Small intestine (tissue), 7 donors: ENCODE data around the gene XYLT1. TPM values are rescaled to one million over a fixed set of nuclear protein-coding genes. Genes with fewer than 3 reads are reported as not detected.

Experiments used
- DNase-seq, 2 donors: peaks; one replicate each; pipeline versions ENCODE4 v3.0.0 to v3.0.0-alpha.2; 2013
- FAIRE-seq: peaks from 2 replicates; lab custom pipeline; 2012; peaks lifted over from hg19 to GRCh38; lab: Jason Lieb, UNC
- H3K27ac ChIP-seq, 3 donors: one replicate each; pipeline ENCODE4 v1.5.1; 2013; ENCODE audit warnings: low read length in 2 of 3, mild to moderate bottlenecking in 2 of 3, control low read depth in 1 of 3, inconsistent platforms in 1 of 3, low read depth in 1 of 3, moderate library complexity in 1 of 3
- H3K27me3 ChIP-seq, 3 donors: one replicate each; pipeline ENCODE4 v1.6.1; 2013; ENCODE audit warnings: low read length in 3 of 3, inconsistent platforms in 1 of 3; ENCODE audit not compliant: control insufficient read depth in 3 of 3, insufficient read depth in 3 of 3
- H3K36me3 ChIP-seq, 3 donors: one replicate each; pipeline ENCODE4 v1.6.1; 2013; ENCODE audit warnings: low read length in 3 of 3, inconsistent platforms in 1 of 3, low read depth in 1 of 3, mild to moderate bottlenecking in 1 of 3, moderate library complexity in 1 of 3; ENCODE audit not compliant: control insufficient read depth in 3 of 3, insufficient read depth in 2 of 3
- H3K4me1 ChIP-seq, 3 donors: one replicate each; pipeline ENCODE4 v1.6.1; 2013; ENCODE audit warnings: low read length in 2 of 3, inconsistent platforms in 1 of 3, low read depth in 1 of 3, mild to moderate bottlenecking in 1 of 3, moderate library complexity in 1 of 3; ENCODE audit not compliant: control insufficient read depth in 3 of 3, insufficient read depth in 2 of 3
- H3K4me3 ChIP-seq, 3 donors: one replicate each; pipeline ENCODE4 v1.5.1; 2013; ENCODE audit warnings: low read length in 3 of 3, control low read depth in 1 of 3, inconsistent platforms in 1 of 3, low read depth in 1 of 3, mild to moderate bottlenecking in 1 of 3, moderate library complexity in 1 of 3
- H3K9me3 ChIP-seq, 2 donors: one replicate each; pipeline ENCODE4 v1.6.1; 2013; ENCODE audit warnings: low read depth in 1 of 2, low read length in 1 of 2; ENCODE audit not compliant: control insufficient read depth in 2 of 2, insufficient read depth in 1 of 2
- WGBS, 3 donors: extraction: QIAGEN DNeasy Blood & Tissue Kit; methylation state at CpG; one replicate each; pipeline ENCODE4 v1.1.7; 2013; 5-methylcytosine and 5-hydroxymethylcytosine counted together
- polyA plus RNA-seq, 4 donors: library from polyadenylated mRNA; stranded (reverse) in 3 of 4; unstranded in 1 of 4; fragments of 200-250 nt in 3 of 4; fragments of 120-200 nt in 1 of 4; gene quantifications; one replicate each; pipeline versions ENCODE4 v1.2.1 to v1.2.3, GENCODE V29; 2013
- donor health status: healthy with polysubstance abuse.
- donor health status: control.
- donor health status: control.
- donor health status: Bipolar disorder and iron deficiency.
- donor health status: healthy.

XYLT1 gene
- polyA plus RNA-seq, 4 donors: 1.9 to 11.2 (median 4.1) TPM

DNA sequence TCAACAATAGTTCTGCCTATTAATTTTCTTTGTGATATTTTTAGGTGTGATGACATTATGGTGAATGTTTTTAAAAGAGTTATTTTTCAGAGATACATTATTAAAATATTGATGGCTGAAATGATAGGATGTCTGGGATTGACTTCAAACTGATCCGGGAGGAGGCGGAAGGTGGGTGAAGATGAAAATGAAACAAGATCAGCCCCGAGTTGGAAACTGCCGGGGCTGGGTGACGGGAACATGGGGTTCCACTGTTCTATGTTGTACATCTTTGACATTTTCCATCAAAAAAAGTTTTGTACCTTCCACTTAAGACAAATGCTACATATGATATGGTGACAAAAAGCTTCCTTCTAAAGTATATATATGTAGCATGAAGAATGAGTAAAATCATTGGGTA, 336.9 kb downstream of the XYLT1 start:
- no peak for DNase-seq
- no peak for FAIRE-seq
- H3K27ac ChIP-seq: no peak overlapping the region
- H3K4me3 ChIP-seq: no peak overlapping the region
- H3K27me3 ChIP-seq: no peaks in the 10 kb centered on the region
- H3K36me3 ChIP-seq: peaks cover 2 to 13% (median 13%) of the 10 kb centered on the region in 3 donors
- H3K9me3 ChIP-seq: no peaks in the 10 kb centered on the region
- no peaks in the 10 kb centered on the region for H3K4me1 ChIP-seq
- 95 to 96% (median 96%) methylated on average over 5 of the region's 5 CpGs for WGBS, 3 donors

DNA sequence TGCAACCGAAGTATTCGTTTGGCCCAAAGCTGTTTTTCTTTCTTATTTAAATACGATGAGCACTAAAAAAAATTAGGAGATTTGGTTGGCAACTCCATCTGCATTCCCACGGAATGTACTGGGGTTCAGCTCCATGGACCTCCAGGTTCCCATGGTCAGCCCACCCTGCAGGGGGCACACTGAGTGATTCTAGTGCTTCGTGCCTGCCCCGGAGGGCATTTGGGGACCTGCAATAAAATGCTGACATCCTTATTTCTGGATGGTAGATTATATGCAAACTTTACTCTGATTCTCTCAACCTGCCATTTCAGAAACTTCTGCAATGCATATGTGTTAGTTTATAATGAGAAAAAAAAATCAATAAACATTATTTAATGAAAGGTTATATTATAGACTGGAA, 339.4 kb downstream of the XYLT1 start:
- DNase-seq (no peak), FAIRE-seq (no peak)
- H3K4me1 ChIP-seq: no peaks in the 10 kb centered on the region
- no peak overlapping the region for H3K4me3 ChIP-seq
- no peaks in the 10 kb centered on the region for H3K27me3 ChIP-seq
- WGBS, 3 donors: 89 to 94% (median 91%) methylated on average over 6 of the region's 6 CpGs
- no peaks in the 10 kb centered on the region for H3K9me3 ChIP-seq
- peaks cover 2 to 11% (median 10%) of the 10 kb centered on the region in 3 donors for H3K36me3 ChIP-seq
- no peak overlapping the region for H3K27ac ChIP-seq

DNA sequence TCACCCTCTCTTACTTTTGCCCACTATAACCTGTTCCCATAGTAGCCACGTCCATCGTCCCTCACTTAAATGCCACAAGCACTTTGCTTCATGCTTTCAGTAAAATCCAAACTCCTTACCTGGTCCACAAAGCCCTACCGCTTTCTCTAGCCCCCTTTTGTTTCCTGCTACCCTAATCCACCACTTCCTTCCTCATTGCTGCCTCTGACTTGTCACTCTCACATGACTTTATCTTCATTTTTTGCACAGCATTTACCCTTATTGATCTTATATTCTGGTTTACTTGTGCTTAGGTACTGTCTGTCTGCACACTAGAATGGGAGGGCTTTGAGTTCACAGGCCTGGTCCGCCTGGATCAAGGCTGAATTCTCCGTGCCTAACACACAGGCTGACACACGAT, 340.0 kb downstream of the XYLT1 start:
- no peak for FAIRE-seq
- Histone ChIP-seq H3K27ac (no peak overlapping the region), H3K27me3 (no peaks in the 10 kb centered on the region), H3K36me3 (peaks cover 5 to 14% (median 11%) of the 10 kb centered on the region in 3 donors), H3K4me1 (no peaks in the 10 kb centered on the region), H3K9me3 (no peaks in the 10 kb centered on the region), H3K4me3 (no peak overlapping the region)
- no peak for DNase-seq
- 83 to 87% (median 86%) methylated on average over 6 of the region's 6 CpGs for WGBS, 3 donors

DNA sequence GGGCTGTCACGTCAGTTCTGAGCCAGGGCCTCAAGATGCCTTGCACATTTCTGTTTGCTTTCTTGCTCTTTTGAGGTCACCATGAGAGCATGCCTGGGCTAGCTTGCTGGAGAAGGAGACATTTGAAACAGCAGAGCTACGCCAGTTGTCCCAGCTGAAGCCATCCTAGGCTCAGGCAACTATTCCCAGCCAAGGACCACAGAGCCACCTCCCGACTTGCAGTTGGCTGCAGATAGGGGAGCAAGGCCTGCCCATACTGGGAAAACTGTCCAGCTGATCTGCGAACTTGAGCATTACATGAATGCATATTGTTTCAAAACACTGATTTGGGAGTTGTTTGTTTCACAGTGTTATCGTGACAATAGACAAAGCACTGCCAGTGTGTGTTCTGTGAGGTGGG, 340.8 kb downstream of the XYLT1 start:
- Histone ChIP-seq H3K4me3 (no peak overlapping the region), H3K36me3 (peaks cover 2 to 14% (median 11%) of the 10 kb centered on the region in 3 donors), H3K27me3 (no peaks in the 10 kb centered on the region), H3K9me3 (no peaks in the 10 kb centered on the region), H3K4me1 (no peaks in the 10 kb centered on the region), H3K27ac (no peak overlapping the region)
- WGBS, 3 donors: 94 to 97% (median 96%) methylated on average over 5 of the region's 5 CpGs
- FAIRE-seq: no peak
- no peak for DNase-seq

DNA sequence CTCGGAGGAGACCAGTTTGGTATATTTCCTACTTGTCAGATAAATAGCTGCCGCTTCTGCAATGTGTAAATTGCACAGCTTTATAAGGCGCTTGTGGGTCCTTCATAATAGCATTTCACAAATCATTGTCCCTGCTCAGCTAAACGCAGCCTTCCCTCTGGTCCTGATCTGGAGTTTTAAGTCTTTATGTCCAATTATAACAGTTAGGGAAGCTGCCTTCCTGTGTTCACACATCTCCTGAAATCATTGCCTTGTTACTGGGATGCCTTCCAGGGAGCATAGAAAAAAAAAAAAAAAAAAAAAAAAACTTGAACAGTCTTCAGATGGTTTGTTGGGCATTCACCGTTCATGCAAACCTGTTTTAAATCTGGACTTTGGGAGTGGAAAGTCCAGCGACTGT, 342.0 kb downstream of the XYLT1 start:
- DNase-seq (no peak), FAIRE-seq (no peak)
- Histone ChIP-seq H3K27me3 (no peaks in the 10 kb centered on the region), H3K36me3 (peaks cover 2 to 9% (median 6%) of the 10 kb centered on the region in 3 donors), H3K4me3 (no peak overlapping the region), H3K9me3 (no peaks in the 10 kb centered on the region), H3K4me1 (no peaks in the 10 kb centered on the region), H3K27ac (no peak overlapping the region)
- 89 to 93% (median 91%) methylated on average over 6 of the region's 6 CpGs for WGBS, 3 donors

DNA sequence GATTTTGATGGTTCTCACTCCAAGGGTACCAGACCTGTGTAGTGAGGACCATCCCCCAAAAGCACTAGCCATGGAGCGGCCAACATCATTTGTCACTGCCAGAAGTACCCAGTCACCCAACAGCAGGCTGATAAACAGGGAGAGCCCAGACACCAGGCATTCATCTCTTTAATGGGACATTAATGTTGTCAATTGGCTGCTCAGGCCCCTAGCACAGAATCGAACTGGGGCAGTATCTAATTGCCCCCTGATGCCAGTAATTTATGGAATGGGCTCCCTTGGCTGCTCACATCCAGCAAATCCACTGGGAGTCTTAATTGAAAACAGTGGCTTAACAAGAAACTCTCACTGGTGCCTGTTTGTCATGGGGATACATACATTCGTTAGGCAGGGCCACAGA, 344.6 kb downstream of the XYLT1 start:
- Histone ChIP-seq H3K9me3 (no peaks in the 10 kb centered on the region), H3K36me3 (peaks cover 2 to 9% (median 4%) of the 10 kb centered on the region in 3 donors), H3K27ac (no peak overlapping the region), H3K4me3 (no peak overlapping the region), H3K4me1 (no peaks in the 10 kb centered on the region), H3K27me3 (no peaks in the 10 kb centered on the region)
- FAIRE-seq (no peak), DNase-seq (no peak)
- WGBS, 3 donors: 63 to 65% (median 64%) methylated on average over 3 of the region's 3 CpGs

DNA sequence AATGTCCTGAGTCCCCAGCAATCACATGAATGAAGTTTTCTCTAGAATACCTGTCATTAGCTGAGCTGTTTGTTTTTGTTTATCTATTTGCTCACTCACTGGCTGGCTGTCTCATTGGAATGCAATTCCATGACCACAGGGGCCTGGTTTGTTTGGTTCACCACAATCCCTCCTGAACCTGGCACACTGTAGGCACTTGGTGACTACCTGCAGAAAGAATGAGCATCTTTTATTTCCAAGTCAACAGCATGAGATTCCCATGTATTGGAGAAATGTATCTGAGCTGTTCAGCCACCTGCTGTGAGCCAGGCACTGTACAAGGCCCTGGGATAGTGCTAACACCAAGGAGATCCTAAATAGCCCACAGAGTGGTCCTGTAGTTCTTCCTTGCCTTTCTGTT, 345.1 kb downstream of the XYLT1 start:
- H3K36me3 ChIP-seq: peaks cover 2 to 9% (median 4%) of the 10 kb centered on the region in 3 donors
- no peak for FAIRE-seq

DNA sequence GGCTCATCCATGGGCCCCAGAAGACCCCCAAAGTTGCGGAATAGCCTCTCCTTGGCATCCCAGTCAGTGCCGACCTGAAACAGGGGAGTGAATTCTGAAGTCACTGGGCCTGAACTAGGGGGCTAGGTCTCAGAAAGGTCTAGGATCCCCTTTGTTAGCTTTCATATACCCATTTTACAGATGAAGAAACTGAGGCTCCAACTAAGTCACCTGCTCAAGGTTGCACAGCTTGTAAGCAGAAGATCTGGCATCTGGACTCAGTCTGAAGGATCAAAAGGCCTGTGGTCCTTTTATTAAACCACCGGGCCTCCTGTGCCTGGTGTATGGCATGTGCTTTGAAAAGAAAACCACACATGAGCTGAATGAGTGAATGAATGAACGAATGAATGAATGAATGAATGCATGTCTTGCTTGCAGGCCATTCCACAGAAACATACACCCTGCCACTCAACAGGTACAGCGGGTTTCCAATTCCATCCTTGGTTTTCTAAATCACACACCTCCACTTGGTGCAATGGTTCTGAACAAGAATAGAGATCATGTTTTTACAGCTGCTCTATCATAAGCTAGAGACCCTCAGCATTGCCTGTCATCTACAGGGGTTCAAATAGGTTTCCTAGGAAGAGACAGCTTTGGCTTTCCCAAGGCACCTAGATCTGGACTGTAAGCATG, 352.7 kb downstream of the XYLT1 start:
- H3K27ac ChIP-seq: no peak overlapping the region
- FAIRE-seq (no peak), DNase-seq (no peak)
- H3K27me3 ChIP-seq: no peaks in the 10 kb centered on the region
- H3K4me1 ChIP-seq: no peaks in the 10 kb centered on the region
- H3K9me3 ChIP-seq: no peaks in the 10 kb centered on the region
- 82 to 89% (median 87%) methylated on average over 5 of the region's 5 CpGs for WGBS, 3 donors
- no peak overlapping the region for H3K4me3 ChIP-seq
- peaks cover 0 to 10% (median 3%) of the 10 kb centered on the region in 3 donors for H3K36me3 ChIP-seq

More for the DNA sequence above, 345.1 kb downstream of the XYLT1 start:
- Histone ChIP-seq H3K27ac (no peak overlapping the region), H3K27me3 (no peaks in the 10 kb centered on the region), H3K4me3 (no peak overlapping the region), H3K4me1 (no peaks in the 10 kb centered on the region), H3K9me3 (no peaks in the 10 kb centered on the region)
- DNase-seq: no peak
